HCT116 (cell line): Measurements from ENCODE around the gene APOH. TPM values are rescaled to one million over a fixed set of nuclear protein-coding genes. Genes with fewer than 3 reads are reported as not detected.

Experiments
- ATAC-seq: fragments of 200-7000 bp; cut with Tn5 transposase; 2 replicates; pipeline ENCODE4 v1.9.1; 2020; ENCODE audit warnings: mild to moderate bottlenecking, moderate library complexity
- BruUV-seq: library from RNA; stranded (reverse); fragments of 400-500 nt; replicated peaks from 2 replicates; lab custom pipeline; 2021; lab: Mats Ljungman, UMichigan
- CTCF ChIA-PET: fragments of 300-600 bp; sonication (Branson Sonifier 250); formaldehyde crosslinking; loops from one replicate; lab custom pipeline; 2021; ENCODE audit warnings: antibody characterized with exemption; lab: Charles Lee
- POLR2A ChIA-PET: fragments of 300-600, 350-600 bp; sonication (Branson Sonifier 250); formaldehyde crosslinking; loops from one replicate; lab custom pipeline; 2021; ENCODE audit warnings: antibody characterized with exemption; lab: Charles Lee
- RAD21 ChIA-PET, 2 experiments: fragments of 300-600 bp; sonication (Branson Sonifier 250); formaldehyde crosslinking; loops; one replicate each; lab custom pipeline; 2023; ENCODE audit warnings: low total read pairs in 2 of 2; ENCODE audit not compliant: uncharacterized antibody in 2 of 2, unreplicated experiment in 2 of 2, low non-redundant PET in 1 of 2; lab: Charles Lee
- DNase-seq: peaks from one replicate; pipeline ENCODE4 v3.0.0-alpha.2; 2010; ENCODE audit warnings: low read depth, low spot score
- H2AFZ ChIP-seq: fragments of 200-600 bp; shearing (Covaris generic), sonication (generic); 2 replicates; pipeline ENCODE4 v1.6.1; 2017; ENCODE audit warnings: low read depth, mixed run types, mixed read lengths, antibody characterized with exemption, low read length; ENCODE audit not compliant: poor library complexity, severe bottlenecking
- H3K27ac ChIP-seq: 2 replicates; pipeline ENCODE4 v1.5.1; 2012; ENCODE audit warnings: low read depth, low read length
- H3K27me3 ChIP-seq: fragments of 200-600 bp; sonication (generic); 2 replicates; pipeline ENCODE4 v1.6.1; 2016; ENCODE audit warnings: mixed run types, low read length, mixed read lengths; ENCODE audit not compliant: insufficient read depth
- H3K36me3 ChIP-seq, 2 experiments: fragments of 200-500 bp in 1 of 2; fragments of 200-600 bp in 1 of 2; sonication (Bioruptor generic) in 1 of 2; sonication (generic) in 1 of 2; 2 replicates each; pipeline versions ENCODE4 v1.5.1 to v1.6.1; 2014 to 2016; ENCODE audit warnings: low read length in 2 of 2, inconsistent platforms in 1 of 2, mixed read lengths in 1 of 2, mixed run types in 1 of 2; ENCODE audit not compliant: insufficient read depth in 2 of 2, control insufficient read depth in 1 of 2
- H3K4me1 ChIP-seq, 2 experiments: fragments of 200-600 bp in 1 of 2; sonication (generic) in 1 of 2; 2 replicates each; pipeline versions ENCODE4 v1.5.1 to v1.6.1; 2012 to 2017; ENCODE audit warnings: low read length in 2 of 2, inconsistent platforms in 1 of 2, mild to moderate bottlenecking in 1 of 2, mixed read lengths in 1 of 2, mixed run types in 1 of 2, moderate library complexity in 1 of 2; ENCODE audit not compliant: insufficient read depth in 2 of 2, control insufficient read depth in 1 of 2
- H3K4me2 ChIP-seq: fragments of 200-600 bp; sonication (generic); 2 replicates; pipeline ENCODE4 v1.6.1; 2017; ENCODE audit warnings: mixed run types, low read length, mixed read lengths
- H3K4me3 ChIP-seq, 2 experiments: fragments of 200-600 bp in 1 of 2; sonication (generic) in 1 of 2; replicated peaks in 1 of 2; 2 replicates each; pipeline ENCODE4 v1.5.1; 2011 to 2016; ENCODE audit warnings: low read length in 2 of 2, control low read depth in 1 of 2, low read depth in 1 of 2, mild to moderate bottlenecking in 1 of 2, mixed read lengths in 1 of 2, mixed run types in 1 of 2
- H3K79me2 ChIP-seq: fragments of 200-600 bp; sonication (generic); 2 replicates; pipeline ENCODE4 v1.6.1; 2017; ENCODE audit warnings: mild to moderate bottlenecking, mixed run types, low read length, moderate library complexity, mixed read lengths; ENCODE audit not compliant: insufficient read depth
- H3K9ac ChIP-seq: fragments of 200-600 bp; sonication (generic); 2 replicates; pipeline ENCODE4 v1.6.1; 2016; ENCODE audit warnings: low read length, mixed read lengths
- H3K9me2 ChIP-seq: fragments of 200-600 bp; sonication (generic), shearing (Covaris generic); 2 replicates; pipeline ENCODE4 v1.6.1; 2017; ENCODE audit warnings: mixed run types, mild to moderate bottlenecking, moderate library complexity; ENCODE audit not compliant: insufficient read depth
- H3K9me3 ChIP-seq, 2 experiments: fragments of 200-500 bp in 1 of 2; fragments of 200-600 bp in 1 of 2; sonication (Bioruptor generic) in 1 of 2; sonication (generic) in 1 of 2; 2 replicates each; pipeline ENCODE4 v1.6.1; 2014 to 2017; ENCODE audit warnings: low read length in 2 of 2, mixed read lengths in 2 of 2, inconsistent platforms in 1 of 2, low read depth in 1 of 2, mild to moderate bottlenecking in 1 of 2, mixed run types in 1 of 2, moderate library complexity in 1 of 2; ENCODE audit not compliant: control insufficient read depth in 1 of 2, insufficient read depth in 1 of 2
- H4K20me1 ChIP-seq: fragments of 200-600 bp; sonication (generic), shearing (Covaris generic); 2 replicates; pipeline ENCODE4 v1.6.1; 2017; ENCODE audit warnings: mixed run types, mild to moderate bottlenecking, moderate library complexity; ENCODE audit not compliant: insufficient read depth
- EGR1 ChIP-seq: IDR thresholded peaks from 2 replicates; pipeline ENCODE4 v1.6.1; 2012; ENCODE audit warnings: low read depth
- FOSL1 ChIP-seq: IDR thresholded peaks from 2 replicates; pipeline ENCODE4 v1.6.1; 2012; ENCODE audit warnings: low read depth
- MAX ChIP-seq: IDR thresholded peaks from 2 replicates; pipeline ENCODE4 v1.6.1; 2012
- REST ChIP-seq: IDR thresholded peaks from 2 replicates; pipeline ENCODE4 v1.6.1; 2012; ENCODE audit warnings: low read depth
- SP1 ChIP-seq: IDR thresholded peaks from 2 replicates; pipeline ENCODE4 v1.6.1; 2012; ENCODE audit warnings: low read depth
- ZNF274 ChIP-seq: fragments of 200-500 bp; sonication (Bioruptor generic); IDR thresholded peaks from 2 replicates; pipeline ENCODE4 v1.6.1; 2014; ENCODE audit warnings: mild to moderate bottlenecking, low read depth, low read length, inconsistent platforms
- intact Hi-C: fragments of 100-400 bp; cut with micrococcal nuclease; formaldehyde crosslinking; loops from 2 replicates; pipeline ENCODE4 v1.10.0; 2022
- total RNA-seq: library from RNA; stranded (reverse); gene quantifications from one replicate; pipeline ENCODE4 v1.2.1, GENCODE V29; 2021; ENCODE audit not compliant: unreplicated experiment

APOH gene
- total RNA-seq, 1 experiment from 2014 or later: 1.7 TPM

- no peak for ATAC-seq
- Histone ChIP-seq H3K9ac (no peak overlapping the region), H3K27me3 (peaks cover 17% of the 10 kb centered on the region), H3K4me3 (no peak overlapping the region), H3K79me2 (no peaks in the 10 kb centered on the region), H2AFZ (no peak overlapping the region), H3K4me2 (no peak overlapping the region), H3K9me2 (no peaks in the 10 kb centered on the region), H3K4me1 (no peaks in the 10 kb centered on the region), H4K20me1 (no peaks in the 10 kb centered on the region), H3K27ac (no peak overlapping the region), H3K9me3 (no peaks in the 10 kb centered on the region), H3K36me3 (no peaks in the 10 kb centered on the region)
- ChIA-PET CTCF (no interaction called here), POLR2A (no interaction called here), RAD21 (no interaction called here)
- intact Hi-C loops: no loop called here
- BruUV-seq: no TSS peak
- no peak for DNase-seq
- TF ChIP-seq SP1: no peak
- TF ChIP-seq MAX: no peak
- no peak for TF ChIP-seq ZNF274
- no peak for TF ChIP-seq FOSL1
- TF ChIP-seq EGR1: no peak
- no peak for TF ChIP-seq REST
Observed at GRCh38 chr17:66222798-66223350, 6.3 kb downstream of the APOH start.
